ENCODE data around the gene LRP1B.

GRCh38 chr2:140893685-140894084, 1237.1 kb downstream of the LRP1B start:
- no peak for TF ChIP-seq CTCF (IDR thresholded peaks at IDR 0.05)
- no peak for TF ChIP-seq POLR2A (IDR thresholded peaks at IDR 0.05)
